HEK293 (cell line): Measurements from ENCODE around the gene TBX5.
A peak's percentile ranks its signal among the peaks of the same experiment; 100 is the strongest.

Source experiments
- CTCF ChIA-PET: fragments of 350-600 bp; formaldehyde crosslinking; extraction: SDS; loops from one replicate; lab custom pipeline; 2021; ENCODE audit warnings: antibody characterized with exemption; lab: Yijun Ruan, JAX
- POLR2A ChIA-PET: fragments of 300-600 bp; formaldehyde crosslinking; extraction: SDS; loops from one replicate; lab custom pipeline; 2020; ENCODE audit warnings: antibody characterized with exemption, inconsistent platforms; lab: Yijun Ruan, JAX
- H3K27ac ChIP-seq: fragments of 200-500 bp; sonication (Bioruptor generic); 2 replicates; pipeline ENCODE4 v1.5.1; 2014; ENCODE audit warnings: low read depth, low read length, control low read depth, inconsistent platforms; ENCODE audit errors: extremely low read depth
- H3K36me3 ChIP-seq, 2 experiments: fragments of 200-500 bp in 1 of 2; sonication (Bioruptor generic) in 1 of 2; 1 replicate in 1 of 2; 2 replicates in 1 of 2; pipeline ENCODE4 v1.5.1; 2014 to 2017; ENCODE audit warnings: inconsistent platforms in 2 of 2, low read length in 2 of 2; ENCODE audit not compliant: control insufficient read depth in 2 of 2, insufficient read depth in 1 of 2
- H3K4me1 ChIP-seq: fragments of 200-500 bp; sonication (Bioruptor generic); 2 replicates; pipeline ENCODE4 v1.5.1; 2014; ENCODE audit warnings: mild to moderate bottlenecking, low read length, inconsistent platforms; ENCODE audit not compliant: control insufficient read depth, insufficient read depth
- H3K4me3 ChIP-seq: 2 replicates; pipeline ENCODE4 v1.5.1; 2011; ENCODE audit warnings: low read depth, mild to moderate bottlenecking, control low read depth, low read length, moderate library complexity
- H3K9me3 ChIP-seq: fragments of 200-500 bp; sonication (Bioruptor generic); 2 replicates; pipeline ENCODE4 v1.5.1; 2014; ENCODE audit warnings: low read depth, low read length, inconsistent platforms; ENCODE audit not compliant: control insufficient read depth, insufficient read depth
- GFI1B ChIP-seq: fragments of 450-650 bp; formaldehyde crosslinking; IDR thresholded peaks from 2 replicates; pipeline ENCODE4 v1.5.1; 2016; ENCODE audit warnings: missing biosample characterization, missing genetic modification characterization
- GLIS1 ChIP-seq: fragments of 450-650 bp; formaldehyde crosslinking; IDR thresholded peaks from 2 replicates; pipeline ENCODE4 v1.5.1; 2016; ENCODE audit warnings: missing biosample characterization, missing genetic modification characterization
- IKZF3 ChIP-seq: fragments of 450-650 bp; IDR thresholded peaks from 2 replicates; pipeline ENCODE4 v1.5.0; 2018; ENCODE audit warnings: missing biosample characterization, mild to moderate bottlenecking, missing genetic modification characterization, moderate library complexity
- WT1 ChIP-seq: fragments of 450-650 bp; formaldehyde crosslinking; IDR thresholded peaks from 2 replicates; pipeline ENCODE4 v1.5.1; 2016; ENCODE audit warnings: missing biosample characterization, missing genetic modification characterization
- ZBTB7A ChIP-seq: fragments of 450-650 bp; formaldehyde crosslinking; IDR thresholded peaks from 2 replicates; pipeline ENCODE4 v1.5.1; 2016; ENCODE audit warnings: low read depth, missing biosample characterization, missing genetic modification characterization
- ZFHX2 ChIP-seq: fragments of 450-650 bp; formaldehyde crosslinking; conservative IDR thresholded peaks from 2 replicates; pipeline ENCODE4 v1.5.1; 2016; ENCODE audit warnings: missing biosample characterization, missing genetic modification characterization
- ZNF184 ChIP-seq: fragments of 450-650 bp; IDR thresholded peaks from 2 replicates; pipeline ENCODE4 v1.5.1; 2018; ENCODE audit warnings: missing biosample characterization, mild to moderate bottlenecking, missing genetic modification characterization
- ZNF2 ChIP-seq: fragments of 450-650 bp; formaldehyde crosslinking; IDR thresholded peaks from 2 replicates; pipeline ENCODE4 v1.5.1; 2016; ENCODE audit warnings: missing biosample characterization, missing genetic modification characterization
- ZNF248 ChIP-seq: fragments of 450-650 bp; formaldehyde crosslinking; IDR thresholded peaks from 2 replicates; pipeline ENCODE4 v1.5.1; 2017; ENCODE audit warnings: missing biosample characterization, missing genetic modification characterization
- ZNF311 ChIP-seq: fragments of 450-650 bp; formaldehyde crosslinking; IDR thresholded peaks from 2 replicates; pipeline ENCODE4 v1.5.1; 2017; ENCODE audit warnings: missing biosample characterization, missing genetic modification characterization, borderline replicate concordance
- ZNF394 ChIP-seq: fragments of 450-650 bp; formaldehyde crosslinking; IDR thresholded peaks from 2 replicates; pipeline ENCODE4 v1.5.1; 2016; ENCODE audit warnings: missing biosample characterization, missing genetic modification characterization, mild to moderate bottlenecking, moderate library complexity, borderline replicate concordance
- ZNF416 ChIP-seq: fragments of 450-650 bp; formaldehyde crosslinking; IDR thresholded peaks from 2 replicates; pipeline ENCODE4 v1.5.1; 2016; ENCODE audit warnings: missing biosample characterization, missing genetic modification characterization
- ZNF426 ChIP-seq: fragments of 450-650 bp; formaldehyde crosslinking; IDR thresholded peaks from 2 replicates; pipeline ENCODE4 v1.5.1; 2017; ENCODE audit warnings: missing biosample characterization, missing genetic modification characterization, mild to moderate bottlenecking, inconsistent platforms, moderate library complexity
- ZNF433 ChIP-seq: fragments of 450-650 bp; formaldehyde crosslinking; IDR thresholded peaks from 2 replicates; pipeline ENCODE4 v1.5.1; 2016; ENCODE audit warnings: missing biosample characterization, missing genetic modification characterization, low read depth
- ZNF530 ChIP-seq: fragments of 450-650 bp; formaldehyde crosslinking; IDR thresholded peaks from 2 replicates; pipeline ENCODE4 v1.5.1; 2016; ENCODE audit warnings: low read depth, missing biosample characterization, missing genetic modification characterization
- ZNF555 ChIP-seq: fragments of 450-650 bp; formaldehyde crosslinking; conservative IDR thresholded peaks from 2 replicates; pipeline ENCODE4 v1.5.1; 2017; ENCODE audit warnings: missing biosample characterization, mild to moderate bottlenecking, missing genetic modification characterization, inconsistent platforms
- ZNF560 ChIP-seq: fragments of 450-650 bp; formaldehyde crosslinking; IDR thresholded peaks from 2 replicates; pipeline ENCODE4 v1.5.1; 2017; ENCODE audit warnings: missing biosample characterization, missing genetic modification characterization, borderline replicate concordance
- ZSCAN30 ChIP-seq: fragments of 450-650 bp; IDR thresholded peaks from 2 replicates; pipeline ENCODE4 v1.5.1; 2018; ENCODE audit warnings: missing biosample characterization, mild to moderate bottlenecking, missing genetic modification characterization, moderate library complexity
- TF ChIP-seq, protein P1 (sequence below): fragments of 450-650 bp; formaldehyde crosslinking; IDR thresholded peaks from 2 replicates; pipeline ENCODE4 v1.5.1; 2016; ENCODE audit warnings: missing biosample characterization, missing genetic modification characterization
- TF ChIP-seq, protein P2 (sequence below): fragments of 450-650 bp; formaldehyde crosslinking; IDR thresholded peaks from 2 replicates; pipeline ENCODE4 v1.5.1; 2016; ENCODE audit warnings: missing biosample characterization, missing genetic modification characterization
- TF ChIP-seq, protein P3 (sequence below): fragments of 450-650 bp; formaldehyde crosslinking; conservative IDR thresholded peaks from 2 replicates; pipeline ENCODE4 v1.5.1; 2016; ENCODE audit warnings: low read depth, missing biosample characterization, missing genetic modification characterization
- TF ChIP-seq, protein P4 (sequence below): fragments of 450-650 bp; formaldehyde crosslinking; IDR thresholded peaks from 2 replicates; pipeline ENCODE4 v1.5.1; 2016; ENCODE audit warnings: missing biosample characterization, missing genetic modification characterization, borderline replicate concordance
- TF ChIP-seq, protein P5 (sequence below): fragments of 450-650 bp; formaldehyde crosslinking; IDR thresholded peaks from 2 replicates; pipeline ENCODE4 v1.5.1; 2016; ENCODE audit warnings: missing biosample characterization, missing genetic modification characterization

TBX5 gene

DNA sequence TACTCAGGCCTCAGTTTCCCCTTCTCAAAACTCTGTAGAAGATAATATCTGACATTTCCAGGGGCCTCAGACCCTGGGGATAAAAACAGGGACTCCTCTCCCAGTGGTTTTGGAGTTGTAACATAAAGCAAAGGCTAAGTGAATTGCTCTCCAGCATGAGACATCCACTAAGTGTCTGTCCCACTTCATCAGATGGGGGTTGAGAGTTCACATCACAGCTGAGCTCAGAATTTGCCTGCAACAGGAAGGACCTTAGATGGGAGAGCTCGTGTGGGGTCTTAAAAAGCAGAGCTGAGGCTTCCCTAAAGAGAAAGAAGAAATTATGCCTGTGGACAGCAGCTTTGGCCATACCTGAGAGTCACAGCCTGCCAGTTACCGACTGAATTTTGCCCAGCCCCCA lies 61.1 kb downstream of the TBX5 start:
- Histone ChIP-seq H3K4me1 (no peaks in the 10 kb centered on the region), H3K27ac (no peak overlapping the region), H3K4me3 (no peak overlapping the region), H3K36me3 (no peaks in the 10 kb centered on the region), H3K9me3 (no peaks in the 10 kb centered on the region)
- TF ChIP-seq ZNF2 (tag by site-specific recombination) (no peak), ZNF184 (no peak), ZNF394 (no peak), WT1 (tag by site-specific recombination) (no peak)
- TF ChIP-seq, protein P1, sequence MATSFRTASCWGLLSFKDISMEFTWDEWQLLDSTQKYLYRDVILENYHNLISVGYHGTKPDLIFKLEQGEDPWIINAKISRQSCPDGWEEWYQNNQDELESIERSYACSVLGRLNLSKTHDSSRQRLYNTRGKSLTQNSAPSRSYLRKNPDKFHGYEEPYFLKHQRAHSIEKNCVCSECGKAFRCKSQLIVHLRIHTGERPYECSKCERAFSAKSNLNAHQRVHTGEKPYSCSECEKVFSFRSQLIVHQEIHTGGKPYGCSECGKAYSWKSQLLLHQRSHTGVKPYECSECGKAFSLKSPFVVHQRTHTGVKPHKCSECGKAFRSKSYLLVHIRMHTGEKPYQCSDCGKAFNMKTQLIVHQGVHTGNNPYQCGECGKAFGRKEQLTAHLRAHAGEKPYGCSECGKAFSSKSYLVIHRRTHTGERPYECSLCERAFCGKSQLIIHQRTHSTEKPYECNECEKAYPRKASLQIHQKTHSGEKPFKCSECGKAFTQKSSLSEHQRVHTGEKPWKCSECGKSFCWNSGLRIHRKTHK = no peak
- TF ChIP-seq, protein P2, sequence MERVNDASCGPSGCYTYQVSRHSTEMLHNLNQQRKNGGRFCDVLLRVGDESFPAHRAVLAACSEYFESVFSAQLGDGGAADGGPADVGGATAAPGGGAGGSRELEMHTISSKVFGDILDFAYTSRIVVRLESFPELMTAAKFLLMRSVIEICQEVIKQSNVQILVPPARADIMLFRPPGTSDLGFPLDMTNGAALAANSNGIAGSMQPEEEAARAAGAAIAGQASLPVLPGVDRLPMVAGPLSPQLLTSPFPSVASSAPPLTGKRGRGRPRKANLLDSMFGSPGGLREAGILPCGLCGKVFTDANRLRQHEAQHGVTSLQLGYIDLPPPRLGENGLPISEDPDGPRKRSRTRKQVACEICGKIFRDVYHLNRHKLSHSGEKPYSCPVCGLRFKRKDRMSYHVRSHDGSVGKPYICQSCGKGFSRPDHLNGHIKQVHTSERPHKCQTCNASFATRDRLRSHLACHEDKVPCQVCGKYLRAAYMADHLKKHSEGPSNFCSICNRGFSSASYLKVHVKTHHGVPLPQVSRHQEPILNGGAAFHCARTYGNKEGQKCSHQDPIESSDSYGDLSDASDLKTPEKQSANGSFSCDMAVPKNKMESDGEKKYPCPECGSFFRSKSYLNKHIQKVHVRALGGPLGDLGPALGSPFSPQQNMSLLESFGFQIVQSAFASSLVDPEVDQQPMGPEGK (tag by site-specific recombination) = no peak
- TF ChIP-seq, protein P3, sequence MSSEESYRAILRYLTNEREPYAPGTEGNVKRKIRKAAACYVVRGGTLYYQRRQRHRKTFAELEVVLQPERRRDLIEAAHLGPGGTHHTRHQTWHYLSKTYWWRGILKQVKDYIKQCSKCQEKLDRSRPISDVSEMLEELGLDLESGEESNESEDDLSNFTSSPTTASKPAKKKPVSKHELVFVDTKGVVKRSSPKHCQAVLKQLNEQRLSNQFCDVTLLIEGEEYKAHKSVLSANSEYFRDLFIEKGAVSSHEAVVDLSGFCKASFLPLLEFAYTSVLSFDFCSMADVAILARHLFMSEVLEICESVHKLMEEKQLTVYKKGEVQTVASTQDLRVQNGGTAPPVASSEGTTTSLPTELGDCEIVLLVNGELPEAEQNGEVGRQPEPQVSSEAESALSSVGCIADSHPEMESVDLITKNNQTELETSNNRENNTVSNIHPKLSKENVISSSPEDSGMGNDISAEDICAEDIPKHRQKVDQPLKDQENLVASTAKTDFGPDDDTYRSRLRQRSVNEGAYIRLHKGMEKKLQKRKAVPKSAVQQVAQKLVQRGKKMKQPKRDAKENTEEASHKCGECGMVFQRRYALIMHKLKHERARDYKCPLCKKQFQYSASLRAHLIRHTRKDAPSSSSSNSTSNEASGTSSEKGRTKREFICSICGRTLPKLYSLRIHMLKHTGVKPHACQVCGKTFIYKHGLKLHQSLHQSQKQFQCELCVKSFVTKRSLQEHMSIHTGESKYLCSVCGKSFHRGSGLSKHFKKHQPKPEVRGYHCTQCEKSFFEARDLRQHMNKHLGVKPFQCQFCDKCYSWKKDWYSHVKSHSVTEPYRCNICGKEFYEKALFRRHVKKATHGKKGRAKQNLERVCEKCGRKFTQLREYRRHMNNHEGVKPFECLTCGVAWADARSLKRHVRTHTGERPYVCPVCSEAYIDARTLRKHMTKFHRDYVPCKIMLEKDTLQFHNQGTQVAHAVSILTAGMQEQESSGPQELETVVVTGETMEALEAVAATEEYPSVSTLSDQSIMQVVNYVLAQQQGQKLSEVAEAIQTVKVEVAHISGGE (tag by site-specific recombination) = no peak
- POLR2A ChIA-PET = no interaction called here
- CTCF ChIA-PET = no interaction called here

DNA sequence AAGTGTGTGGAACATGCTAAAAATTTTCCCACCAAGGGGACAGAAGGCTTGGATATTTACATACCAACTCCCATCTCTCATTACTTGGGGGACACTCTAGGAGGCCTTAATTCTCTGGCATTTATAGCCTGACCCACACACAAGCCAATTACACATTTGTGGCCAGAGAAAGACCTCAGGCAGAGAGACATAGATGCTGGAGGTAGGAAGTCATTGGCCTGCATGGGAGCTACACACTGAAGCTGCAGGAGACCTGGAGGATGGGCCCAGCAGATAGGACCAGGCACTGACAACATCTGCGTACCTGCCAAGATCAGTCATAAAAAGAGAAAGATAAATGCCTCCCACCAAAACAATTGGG lies 61.7 kb downstream of the TBX5 start:
- H3K4me1 ChIP-seq = no peaks in the 10 kb centered on the region
- H3K27ac ChIP-seq = no peak overlapping the region
- peak; percentile 51 for TF ChIP-seq GLIS1
- TF ChIP-seq ZSCAN30 (tag by site-specific recombination) = no peak
- TF ChIP-seq, all 188 proteins: peak for 1
- ChIA-PET CTCF (no interaction called here), POLR2A (no interaction called here)
- no peak overlapping the region for H3K4me3 ChIP-seq
- H3K36me3 ChIP-seq = no peaks in the 10 kb centered on the region
- H3K9me3 ChIP-seq = no peaks in the 10 kb centered on the region

DNA sequence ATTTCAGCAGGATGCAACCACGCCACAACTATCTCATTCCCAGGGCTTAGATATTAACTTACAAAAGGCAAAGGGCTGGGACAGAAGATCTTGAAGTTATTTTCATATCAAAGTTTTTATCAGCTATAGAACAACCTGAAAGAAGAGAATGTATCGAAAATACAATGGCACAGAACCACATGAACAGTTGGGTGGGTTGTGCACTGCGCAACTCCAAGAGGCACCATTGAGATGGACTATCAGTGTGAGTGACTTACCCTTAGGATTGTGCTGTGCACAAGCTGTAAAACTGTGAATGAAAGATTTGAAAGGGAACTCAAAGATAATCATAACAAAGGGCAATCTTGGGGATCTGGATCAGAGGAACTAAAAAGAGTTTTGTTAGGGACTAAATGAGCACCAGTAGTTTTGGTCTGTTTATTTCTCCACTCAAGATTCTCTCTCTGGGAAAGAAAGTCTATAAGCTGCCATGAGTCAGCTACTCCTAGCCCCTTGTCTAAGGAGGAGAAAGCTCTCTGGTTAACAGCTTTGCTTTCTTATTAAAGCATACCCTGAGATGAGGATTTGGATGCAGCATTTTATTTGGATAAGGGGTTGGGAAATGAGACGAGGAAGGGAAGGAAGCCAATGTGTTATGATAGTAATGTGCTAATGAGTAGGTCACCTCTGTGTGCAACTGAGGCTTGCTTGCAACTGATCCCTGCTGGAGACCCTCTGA lies 62.2 kb downstream of the TBX5 start:
- POLR2A ChIA-PET = no interaction called here
- TF ChIP-seq, protein P4, sequence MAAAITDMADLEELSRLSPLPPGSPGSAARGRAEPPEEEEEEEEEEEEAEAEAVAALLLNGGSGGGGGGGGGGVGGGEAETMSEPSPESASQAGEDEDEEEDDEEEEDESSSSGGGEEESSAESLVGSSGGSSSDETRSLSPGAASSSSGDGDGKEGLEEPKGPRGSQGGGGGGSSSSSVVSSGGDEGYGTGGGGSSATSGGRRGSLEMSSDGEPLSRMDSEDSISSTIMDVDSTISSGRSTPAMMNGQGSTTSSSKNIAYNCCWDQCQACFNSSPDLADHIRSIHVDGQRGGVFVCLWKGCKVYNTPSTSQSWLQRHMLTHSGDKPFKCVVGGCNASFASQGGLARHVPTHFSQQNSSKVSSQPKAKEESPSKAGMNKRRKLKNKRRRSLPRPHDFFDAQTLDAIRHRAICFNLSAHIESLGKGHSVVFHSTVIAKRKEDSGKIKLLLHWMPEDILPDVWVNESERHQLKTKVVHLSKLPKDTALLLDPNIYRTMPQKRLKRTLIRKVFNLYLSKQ (tag by site-specific recombination) = no peak
- TF ChIP-seq ZNF560 (tag by site-specific recombination) (no peak), ZBTB7A (tag by site-specific recombination) (no peak), ZNF311 (tag by site-specific recombination) (no peak), ZNF416 (tag by site-specific recombination) (no peak), ZNF555 (tag by site-specific recombination) (no peak), GFI1B (tag by site-specific recombination) (no peak), ZNF426 (tag by site-specific recombination) (no peak), ZNF248 (tag by site-specific recombination) (no peak), ZNF530 (tag by site-specific recombination) (no peak), ZNF433 (tag by site-specific recombination) (no peak), ZFHX2 (tag by site-specific recombination) (no peak), IKZF3 (tag by site-specific recombination) (no peak)
- TF ChIP-seq, protein P5, sequence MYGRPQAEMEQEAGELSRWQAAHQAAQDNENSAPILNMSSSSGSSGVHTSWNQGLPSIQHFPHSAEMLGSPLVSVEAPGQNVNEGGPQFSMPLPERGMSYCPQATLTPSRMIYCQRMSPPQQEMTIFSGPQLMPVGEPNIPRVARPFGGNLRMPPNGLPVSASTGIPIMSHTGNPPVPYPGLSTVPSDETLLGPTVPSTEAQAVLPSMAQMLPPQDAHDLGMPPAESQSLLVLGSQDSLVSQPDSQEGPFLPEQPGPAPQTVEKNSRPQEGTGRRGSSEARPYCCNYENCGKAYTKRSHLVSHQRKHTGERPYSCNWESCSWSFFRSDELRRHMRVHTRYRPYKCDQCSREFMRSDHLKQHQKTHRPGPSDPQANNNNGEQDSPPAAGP (tag by site-specific recombination) = no peak

More for the DNA sequence above, 62.2 kb downstream of the TBX5 start:
- Histone ChIP-seq H3K27ac (no peak overlapping the region), H3K4me1 (no peaks in the 10 kb centered on the region), H3K4me3 (no peak overlapping the region), H3K9me3 (no peaks in the 10 kb centered on the region), H3K36me3 (no peaks in the 10 kb centered on the region)
- CTCF ChIA-PET = no interaction called here
